HepG2 (cell line): ENCODE measurements around the gene ADAMTSL4.

Experiments
- ELK4 ChIP-seq: sonication (generic); formaldehyde crosslinking; IDR thresholded peaks from 2 replicates; pipeline ENCODE4 v1.9.0; 2021; ENCODE audit warnings: missing genetic modification reagents, borderline replicate concordance
- TEAD2 ChIP-seq: sonication (generic); formaldehyde crosslinking; IDR thresholded peaks from 2 replicates; pipeline ENCODE4 v1.9.0; 2021; ENCODE audit warnings: missing genetic modification reagents
- ZBTB40 ChIP-seq, 2 experiments: fragments of 450-650 bp in 1 of 2; sonication (generic) in 1 of 2; formaldehyde crosslinking in 1 of 2; IDR thresholded peaks; 2 replicates each; pipeline versions ENCODE4 v1.6.1 to v1.8.0; 2016 to 2022; ENCODE audit warnings: antibody characterized with exemption in 1 of 2, mild to moderate bottlenecking in 1 of 2, missing genetic modification reagents in 1 of 2
- ZNF264 ChIP-seq: sonication (generic); formaldehyde crosslinking; IDR thresholded peaks from 2 replicates; pipeline ENCODE4 v1.4.0; 2020; ENCODE audit warnings: missing genetic modification reagents

- TF ChIP-seq ELK4: no peak
- no peak for TF ChIP-seq TEAD2 (CRISPR knock-in tag)
- no peak for TF ChIP-seq ZNF264 (CRISPR knock-in tag)
- TF ChIP-seq ZBTB40 (IDR thresholded peaks at IDR 0.05): no peak
- 0 out of 2 replicates have a peak, but pooled peaks have one; percentile 16 for TF ChIP-seq ZBTB40 (CRISPR knock-in tag; IDR thresholded peaks at IDR 0.05)
These were observed 34.3 kb upstream of the ADAMTSL4 start for GRCh38 chr1:150514913-150515327.
